Tibial artery (tissue), 4 donors: ENCODE data around the gene SLC34A1.

ENCODE experiments used
- DNase-seq, 2 donors: peaks; one replicate each; pipeline ENCODE4 v3.0.0-alpha.2; 2019
- H3K27ac ChIP-seq, 2 donors: fragments of 200-600 bp; sonication (generic) in 1 of 2; 1 replicate in 1 of 2; 2 replicates in 1 of 2; pipeline ENCODE4 v1.5.1; 2018 to 2019; ENCODE audit warnings: mild to moderate bottlenecking in 1 of 2
- H3K27me3 ChIP-seq, 2 donors: fragments of 200-600 bp; sonication (generic) in 1 of 2; one replicate each; pipeline versions ENCODE4 v1.5.1 to v1.6.0; 2016 to 2019
- H3K36me3 ChIP-seq, 3 donors: fragments of 200-600 bp; sonication (generic) in 2 of 3; one replicate each; pipeline ENCODE4 v1.5.1; 2016 to 2019; ENCODE audit warnings: mild to moderate bottlenecking in 2 of 3
- H3K4me1 ChIP-seq, 4 donors: fragments of 200-600 bp; sonication (generic) in 2 of 4; 1 replicate in 3 of 4; 2 replicates in 1 of 4; pipeline ENCODE4 v1.5.1; 2016 to 2019
- H3K4me3 ChIP-seq, 2 donors: fragments of 200-600 bp; sonication (generic) in 1 of 2; 1 replicate in 1 of 2; 2 replicates in 1 of 2; pipeline ENCODE4 v1.5.1; 2018 to 2019; ENCODE audit warnings: mild to moderate bottlenecking in 2 of 2
- H3K9me3 ChIP-seq, 3 donors: fragments of 200-600 bp; sonication (generic) in 1 of 3; one replicate each; pipeline ENCODE4 v1.5.1; 2016 to 2019
- intact Hi-C: fragments of 100-400 bp; cut with DNase I; formaldehyde crosslinking; loops from one replicate; pipeline ENCODE4 v1.15.0; 2023; ENCODE audit warnings: low total_unique reads
- TF ChIP-seq, protein P1 (sequence below), 2 experiments: fragments of 200-600 bp in 1 of 2; fragments of 450-650 bp in 1 of 2; IDR thresholded peaks; one replicate each; pipeline ENCODE4 v1.5.1; 2017 to 2019; ENCODE audit warnings: antibody characterized with exemption in 2 of 2, mild to moderate bottlenecking in 1 of 2, moderate library complexity in 1 of 2

Gene SLC34A1

DNA sequence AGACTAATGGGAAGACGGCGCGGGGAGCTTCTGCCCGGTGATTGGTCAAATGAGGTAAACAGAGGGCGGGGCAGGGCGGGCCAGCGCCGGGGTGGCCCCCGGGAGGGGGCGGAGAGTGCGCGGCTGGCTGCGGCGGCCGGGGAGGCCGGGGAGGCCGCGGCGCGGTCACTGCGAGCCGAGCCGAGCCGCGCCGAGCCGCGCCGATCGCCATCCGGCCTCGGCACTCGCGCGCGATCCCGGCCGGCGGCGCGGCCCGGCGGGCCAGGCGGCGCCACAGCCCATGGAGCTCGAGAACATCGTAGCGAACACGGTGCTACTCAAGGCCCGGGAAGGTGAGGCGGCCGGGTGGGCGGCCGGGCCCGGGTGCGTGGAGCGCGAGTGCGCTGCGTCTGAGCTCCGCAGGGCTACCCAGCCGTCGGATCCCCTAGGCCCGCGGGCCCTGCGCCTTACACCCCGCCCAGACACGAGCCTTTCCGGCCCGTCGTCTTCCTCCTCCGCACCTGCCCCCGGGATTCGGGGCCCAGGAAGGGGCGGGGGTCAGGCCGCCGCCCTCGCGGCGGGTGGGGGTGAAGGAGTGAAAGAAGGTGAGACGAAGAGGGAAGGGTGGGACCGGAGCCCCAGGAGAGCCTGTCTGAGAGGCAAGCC lies 42.5 kb downstream of the SLC34A1 start, which contains the start of gene GRK6:
Gene GRK6 (plus strand): TSS at position 111 of the 645 bp plus-strand sequence. CDS start 170 bp downstream, at position 281.
- Histone ChIP-seq H3K27me3 (no peaks in the 10 kb centered on the region), H3K36me3 (peaks cover under 1 to 17% (median 12%) of the 10 kb centered on the region in 3 donors), H3K4me1 (peaks cover 0 to 45% (median 17%) of the 10 kb centered on the region in 4 donors), H3K4me3 (peak within 1 kb of the TSS; percentile 70 to 89), H3K9me3 (no peaks in the 10 kb centered on the region), H3K27ac (peak within 1 kb of the TSS; percentile 87 to 91)
- no peak for DNase-seq
- intact Hi-C loops = no loop called here
- TF ChIP-seq, protein P1, sequence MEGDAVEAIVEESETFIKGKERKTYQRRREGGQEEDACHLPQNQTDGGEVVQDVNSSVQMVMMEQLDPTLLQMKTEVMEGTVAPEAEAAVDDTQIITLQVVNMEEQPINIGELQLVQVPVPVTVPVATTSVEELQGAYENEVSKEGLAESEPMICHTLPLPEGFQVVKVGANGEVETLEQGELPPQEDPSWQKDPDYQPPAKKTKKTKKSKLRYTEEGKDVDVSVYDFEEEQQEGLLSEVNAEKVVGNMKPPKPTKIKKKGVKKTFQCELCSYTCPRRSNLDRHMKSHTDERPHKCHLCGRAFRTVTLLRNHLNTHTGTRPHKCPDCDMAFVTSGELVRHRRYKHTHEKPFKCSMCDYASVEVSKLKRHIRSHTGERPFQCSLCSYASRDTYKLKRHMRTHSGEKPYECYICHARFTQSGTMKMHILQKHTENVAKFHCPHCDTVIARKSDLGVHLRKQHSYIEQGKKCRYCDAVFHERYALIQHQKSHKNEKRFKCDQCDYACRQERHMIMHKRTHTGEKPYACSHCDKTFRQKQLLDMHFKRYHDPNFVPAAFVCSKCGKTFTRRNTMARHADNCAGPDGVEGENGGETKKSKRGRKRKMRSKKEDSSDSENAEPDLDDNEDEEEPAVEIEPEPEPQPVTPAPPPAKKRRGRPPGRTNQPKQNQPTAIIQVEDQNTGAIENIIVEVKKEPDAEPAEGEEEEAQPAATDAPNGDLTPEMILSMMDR (IDR thresholded peaks at IDR 0.05) = no peak

DNA sequence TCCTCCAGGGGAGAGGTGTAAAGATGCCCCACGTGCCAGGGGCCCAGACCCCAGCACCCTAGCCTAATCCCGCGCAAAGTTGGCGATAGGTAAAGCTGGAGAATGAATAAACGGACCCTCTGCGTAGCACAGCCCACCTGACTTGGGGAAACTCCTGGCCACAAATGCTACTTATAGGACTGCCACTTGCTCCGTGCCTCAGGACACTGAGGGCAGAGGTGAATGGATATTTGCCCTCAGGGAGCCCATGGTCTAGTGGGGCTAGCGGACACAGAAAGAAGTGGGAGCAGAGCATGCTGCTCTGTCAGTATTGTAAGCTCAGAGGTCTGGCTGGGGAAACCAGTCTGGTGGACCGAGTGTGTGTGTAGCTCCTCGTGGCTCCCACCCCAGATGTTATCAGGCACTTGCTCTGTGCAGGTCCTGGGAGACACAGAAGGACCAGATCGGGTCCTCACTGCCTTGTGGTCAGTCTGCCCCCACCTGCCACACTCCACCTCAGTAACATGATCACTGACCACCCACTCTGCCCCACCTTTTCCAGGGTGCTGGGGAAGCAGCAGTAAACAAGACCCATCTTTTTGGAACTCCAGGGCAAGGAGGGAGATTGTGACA lies 43.1 kb downstream of the SLC34A1 start:
- TF ChIP-seq, protein P1 (IDR thresholded peaks at IDR 0.05) = no peak
- H3K4me3 ChIP-seq = peak overlapping the region; percentile 70 to 89
- H3K36me3 ChIP-seq = peaks cover 7 to 23% (median 19%) of the 10 kb centered on the region in 3 donors
- intact Hi-C loops = no loop called here
- H3K27ac ChIP-seq = peak overlapping the region; percentile 76 to 81
- no peak for DNase-seq
- no peaks in the 10 kb centered on the region for H3K9me3 ChIP-seq
- peaks cover 0 to 45% (median 17%) of the 10 kb centered on the region in 4 donors for H3K4me1 ChIP-seq
- no peaks in the 10 kb centered on the region for H3K27me3 ChIP-seq

DNA sequence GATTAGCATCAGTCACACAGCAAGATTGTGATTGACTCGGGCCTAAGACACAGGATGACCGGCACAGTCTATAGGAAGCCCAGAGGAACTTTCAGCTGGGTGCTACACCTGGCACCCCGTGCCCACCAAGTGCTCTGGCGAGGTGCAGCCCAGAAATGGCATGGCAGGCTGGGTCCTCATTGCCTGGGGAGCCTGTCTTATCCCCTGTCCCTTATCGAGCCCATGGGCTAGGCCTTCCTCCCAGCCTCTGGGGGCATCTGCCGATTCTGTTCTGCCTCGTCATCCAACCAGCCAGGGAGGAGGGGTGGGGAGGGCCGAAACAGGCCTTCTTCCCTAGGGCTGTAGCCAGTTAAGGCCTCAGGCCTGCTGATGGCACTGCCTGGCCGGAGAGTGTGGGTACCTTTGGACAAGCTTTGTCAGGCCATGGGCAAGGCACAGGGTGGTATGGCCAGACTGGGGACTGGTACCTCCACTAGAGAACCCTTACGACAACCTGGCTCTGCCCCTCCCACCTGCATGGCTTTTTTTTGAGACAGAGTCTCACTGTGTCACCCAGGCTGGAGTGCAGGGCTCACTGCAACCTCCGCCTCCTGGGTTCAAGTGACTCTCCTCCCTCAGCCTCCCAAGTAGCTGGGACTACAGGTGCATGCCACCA lies 43.8 kb downstream of the SLC34A1 start:
- DNase-seq = no peak

DNA sequence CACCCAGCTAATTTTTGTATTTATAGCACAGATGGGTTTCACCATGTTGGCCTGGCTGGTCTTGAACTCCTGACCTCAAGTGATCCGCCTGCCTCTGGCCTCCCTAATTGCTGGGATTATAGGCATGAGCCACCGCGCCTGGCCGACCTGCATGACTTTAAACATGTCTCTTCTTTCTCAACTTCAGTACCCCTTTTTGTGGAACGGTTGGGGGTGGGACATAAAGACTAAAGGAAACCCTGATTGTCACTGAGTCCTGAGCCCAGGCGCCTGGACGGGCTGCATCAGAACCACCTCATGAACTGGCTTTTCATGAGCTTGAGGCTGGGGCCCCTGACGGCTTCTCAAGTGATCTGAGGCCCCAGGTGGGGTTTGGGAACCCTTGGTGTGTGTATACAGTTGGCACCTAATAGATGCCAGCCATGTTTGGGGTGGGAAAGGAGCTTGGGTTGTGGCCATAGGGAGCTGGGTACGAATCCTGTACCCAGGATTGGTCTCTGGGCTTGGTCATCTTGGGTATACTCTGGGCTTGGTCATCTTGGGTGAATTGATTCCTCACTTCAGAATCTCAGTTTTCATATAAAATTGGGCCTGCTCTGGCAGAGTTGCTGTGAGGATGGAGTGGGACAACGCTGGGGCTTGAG lies 44.5 kb downstream of the SLC34A1 start:
- Histone ChIP-seq H3K27me3 (no peaks in the 10 kb centered on the region), H3K27ac (no peak overlapping the region), H3K36me3 (peaks cover 21 to 37% (median 32%) of the 10 kb centered on the region in 3 donors), H3K4me1 (peaks cover 0 to 45% (median 17%) of the 10 kb centered on the region in 4 donors), H3K4me3 (no peak overlapping the region), H3K9me3 (no peaks in the 10 kb centered on the region)
- TF ChIP-seq, protein P1 (IDR thresholded peaks at IDR 0.05) = no peak
- intact Hi-C loops = no loop called here
- no peak for DNase-seq

More for the DNA sequence above, 43.8 kb downstream of the SLC34A1 start:
- H3K27me3 ChIP-seq = no peaks in the 10 kb centered on the region
- TF ChIP-seq, protein P1 (IDR thresholded peaks at IDR 0.05) = no peak
- intact Hi-C loops = no loop called here
- peak overlapping the region in 1 of 2 donors; percentile 76 for H3K27ac ChIP-seq
- H3K9me3 ChIP-seq = no peaks in the 10 kb centered on the region
- H3K4me1 ChIP-seq = peaks cover 0 to 45% (median 17%) of the 10 kb centered on the region in 4 donors
- H3K36me3 ChIP-seq = peaks cover 14 to 30% (median 26%) of the 10 kb centered on the region in 3 donors
- peak overlapping the region; percentile 70 to 89 for H3K4me3 ChIP-seq

DNA sequence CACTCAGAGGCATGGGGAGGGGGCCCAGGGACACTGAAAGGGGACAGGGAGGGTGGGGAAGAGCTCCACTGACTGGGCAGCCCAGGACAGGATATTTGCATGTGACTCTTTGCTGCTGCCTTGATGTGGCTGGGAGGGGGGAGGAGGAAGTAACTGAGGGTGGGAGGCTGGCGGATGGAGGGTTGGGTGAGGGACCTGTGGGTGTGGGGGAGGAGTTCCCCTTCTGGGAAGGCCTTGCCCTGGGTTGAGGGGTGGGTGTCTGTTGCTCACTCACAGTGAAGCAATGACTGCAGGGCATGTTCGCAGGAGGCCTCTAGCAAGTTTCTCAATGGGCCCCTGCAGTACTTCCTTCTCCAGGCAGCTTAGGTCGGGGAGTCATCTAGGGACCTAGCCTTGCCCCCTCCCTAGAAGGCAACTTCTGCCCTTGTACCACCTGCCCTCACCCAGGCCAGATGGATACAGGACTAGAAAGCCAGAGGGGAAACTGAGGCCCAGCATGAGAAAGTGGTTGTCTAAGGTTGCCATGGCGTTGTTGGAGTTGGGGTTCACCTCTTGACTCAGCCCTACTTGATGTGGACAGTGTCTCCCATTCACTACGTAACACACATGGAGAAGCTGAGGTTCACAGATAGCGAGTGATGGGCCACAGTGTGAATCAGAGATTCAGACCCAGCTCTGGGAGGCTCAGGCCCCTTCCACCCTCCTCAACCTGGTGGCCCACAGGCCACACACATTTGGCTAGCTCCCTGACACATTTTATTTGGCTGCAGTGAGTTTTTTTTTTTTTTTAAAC lies 45.2 kb downstream of the SLC34A1 start:
- Histone ChIP-seq H3K9me3 (no peaks in the 10 kb centered on the region), H3K4me3 (no peak overlapping the region), H3K27me3 (no peaks in the 10 kb centered on the region), H3K27ac (no peak overlapping the region), H3K4me1 (peaks cover 0 to 45% (median 17%) of the 10 kb centered on the region in 4 donors), H3K36me3 (peaks cover 28 to 44% (median 40%) of the 10 kb centered on the region in 3 donors)
- peak in 1 of 2 donors; percentile 66 for DNase-seq
- TF ChIP-seq, protein P1 (IDR thresholded peaks at IDR 0.05) = no peak
- intact Hi-C loops = no loop called here
